ENCODE data around the gene NKX6-2. TPM values are rescaled to one million over a fixed set of nuclear protein-coding genes. Genes with fewer than 3 reads are reported as not detected.

The NKX6-2 gene
- total RNA-seq, 2 donors from 2014 or later: 5.0 TPM; not detected in 1

- no peak for TF ChIP-seq POLR2A (IDR thresholded peaks at IDR 0.05)
- no peak for TF ChIP-seq POLR2AphosphoS5 (IDR thresholded peaks at IDR 0.05)
- no peak for TF ChIP-seq CTCF (IDR thresholded peaks at IDR 0.05)
- Histone ChIP-seq H3K9me3 (no peaks in the 10 kb centered on the region), H3K4me3 (no peak overlapping the region), H3K4me1 (replicated peaks) (no peaks in the 10 kb centered on the region), H3K27ac (no peak overlapping the region), H3K27me3 (replicated peaks; ENCODE audit: insufficient read depth) (no peaks in the 10 kb centered on the region), H3K36me3 (peaks cover 0 to 7% of the 10 kb centered on the region in 2 donors)
- 75% methylated on average over 29 of the region's 29 CpGs for WGBS
- DNase-seq (ENCODE audit: low spot score): no peak
- intact Hi-C loops (cut with DNase I): no loop called here
Observed at GRCh38 chr10:132746801-132747625, 38.9 kb downstream of the NKX6-2 start.

DNA sequence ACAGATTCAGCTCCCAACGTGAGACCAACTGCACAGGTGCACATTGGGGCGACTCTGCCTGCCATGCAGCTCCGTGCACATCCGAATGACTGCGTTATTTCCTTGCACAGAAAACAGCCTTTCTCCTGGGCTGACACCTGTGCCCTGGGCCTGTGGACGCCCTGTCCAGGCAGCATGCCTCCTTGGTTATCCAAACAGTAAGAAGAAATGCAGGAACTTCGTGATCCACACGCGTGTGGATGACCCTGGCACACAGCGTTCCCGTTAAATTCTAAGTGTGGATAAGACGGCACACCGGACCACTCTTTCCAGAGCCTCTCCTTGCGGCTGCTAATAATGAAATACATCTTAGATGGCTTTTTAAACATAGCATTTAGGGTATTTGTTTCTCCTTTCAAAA, 39.6 kb downstream of the NKX6-2 start:
- no peak overlapping the region for H3K27ac ChIP-seq
- no peaks in the 10 kb centered on the region for H3K9me3 ChIP-seq
- H3K36me3 ChIP-seq: peaks cover 0 to 7% of the 10 kb centered on the region in 2 donors
- no peak for TF ChIP-seq CTCF (IDR thresholded peaks at IDR 0.05)
- TF ChIP-seq POLR2AphosphoS5 (IDR thresholded peaks at IDR 0.05): peak; percentile 6
- H3K4me3 ChIP-seq: no peak overlapping the region
- no peaks in the 10 kb centered on the region for H3K27me3 ChIP-seq (replicated peaks; ENCODE audit: insufficient read depth)
- DNase-seq (ENCODE audit: low spot score): no peak
- no peaks in the 10 kb centered on the region for H3K4me1 ChIP-seq (replicated peaks)
- WGBS: 62% methylated on average over 14 of the region's 14 CpGs
- intact Hi-C loops (cut with DNase I): no loop called here

DNA sequence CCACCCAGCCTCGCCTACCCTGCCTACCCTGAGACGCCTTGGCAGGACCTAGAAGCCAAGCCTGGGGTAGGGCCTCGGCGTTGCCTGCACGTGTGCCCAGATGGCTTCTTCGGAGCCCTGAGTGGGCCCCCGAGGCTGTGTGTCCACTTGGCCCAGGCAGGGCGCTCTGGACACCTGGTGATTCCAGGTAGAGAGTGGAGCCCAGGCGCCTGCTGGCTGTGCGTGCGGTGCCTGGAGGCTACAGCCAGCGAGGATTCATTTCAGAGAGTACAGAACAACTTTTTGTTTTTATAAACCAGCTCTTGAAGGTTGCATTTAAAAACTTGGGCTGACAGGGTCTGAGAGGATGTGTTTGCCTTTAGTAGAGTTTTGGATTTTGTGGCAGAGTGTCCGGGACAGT, 40.0 kb downstream of the NKX6-2 start:
- 98% methylated on average over 7 of the region's 13 CpGs for WGBS
- Histone ChIP-seq H3K4me3 (no peak overlapping the region), H3K27me3 (replicated peaks; ENCODE audit: insufficient read depth) (no peaks in the 10 kb centered on the region), H3K4me1 (replicated peaks) (no peaks in the 10 kb centered on the region), H3K36me3 (peaks cover 0 to 7% of the 10 kb centered on the region in 2 donors), H3K27ac (no peak overlapping the region), H3K9me3 (no peaks in the 10 kb centered on the region)
- intact Hi-C loops (cut with DNase I): no loop called here
- DNase-seq (ENCODE audit: low spot score): no peak
- no peak for TF ChIP-seq POLR2A (IDR thresholded peaks at IDR 0.05)
- no peak for TF ChIP-seq POLR2AphosphoS5 (IDR thresholded peaks at IDR 0.05)
- TF ChIP-seq CTCF (IDR thresholded peaks at IDR 0.05): no peak

DNA sequence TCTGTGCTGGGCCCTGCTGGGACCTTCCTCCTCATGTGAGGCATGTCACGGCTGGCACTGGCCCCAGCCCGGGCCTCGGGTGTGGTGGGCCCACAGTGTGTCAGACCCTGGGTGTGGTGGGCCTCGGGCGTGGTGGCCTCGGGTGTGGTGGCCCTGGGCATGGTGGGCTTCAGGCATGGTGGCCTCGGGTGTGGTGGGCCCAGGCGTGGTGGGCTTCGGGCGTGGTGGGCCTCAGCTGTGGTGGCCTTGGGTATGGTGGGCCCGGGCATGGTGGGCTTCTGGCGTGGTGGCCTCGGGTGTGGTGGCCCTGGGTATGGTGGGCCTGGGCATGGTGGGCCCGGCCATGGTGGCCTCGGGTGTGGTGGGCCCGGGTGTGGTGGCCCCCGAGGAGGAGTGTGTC, 40.4 kb downstream of the NKX6-2 start:
- TF ChIP-seq POLR2A (IDR thresholded peaks at IDR 0.05): no peak
- TF ChIP-seq CTCF (IDR thresholded peaks at IDR 0.05): no peak
- TF ChIP-seq POLR2AphosphoS5 (IDR thresholded peaks at IDR 0.05): no peak
- H3K9me3 ChIP-seq: no peaks in the 10 kb centered on the region
- H3K27ac ChIP-seq: no peak overlapping the region
- WGBS: 86% methylated on average over 10 of the region's 17 CpGs
- intact Hi-C loops (cut with DNase I): no loop called here
- H3K4me3 ChIP-seq: no peak overlapping the region
- no peaks in the 10 kb centered on the region for H3K27me3 ChIP-seq (replicated peaks; ENCODE audit: insufficient read depth)
- no peaks in the 10 kb centered on the region for H3K4me1 ChIP-seq (replicated peaks)
- H3K36me3 ChIP-seq: peaks cover 0 to 7% of the 10 kb centered on the region in 2 donors
- no peak for DNase-seq (ENCODE audit: low spot score)

DNA sequence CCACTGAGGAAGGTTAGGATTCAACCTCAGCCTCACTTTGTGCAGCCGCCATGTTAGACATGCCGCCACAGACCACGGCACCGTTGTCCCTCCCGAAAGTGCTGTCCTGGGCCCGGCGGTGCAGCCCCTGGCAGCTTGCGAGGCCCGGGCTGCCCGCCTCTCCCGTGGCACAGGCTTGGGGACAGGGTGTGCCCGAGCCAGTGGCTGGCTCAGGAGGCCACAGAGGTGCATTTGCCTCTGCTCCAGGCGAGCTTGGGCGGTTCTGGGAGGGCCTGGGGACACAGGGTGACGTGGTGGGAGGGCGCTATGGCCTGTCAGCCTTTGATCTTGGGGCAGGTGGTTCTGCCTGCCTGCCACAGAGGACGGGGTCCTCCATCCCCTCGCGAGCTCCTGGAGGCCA, 41.1 kb downstream of the NKX6-2 start:
- Histone ChIP-seq H3K4me1 (replicated peaks) (no peaks in the 10 kb centered on the region), H3K27me3 (replicated peaks; ENCODE audit: insufficient read depth) (no peaks in the 10 kb centered on the region), H3K4me3 (no peak overlapping the region), H3K9me3 (no peaks in the 10 kb centered on the region), H3K36me3 (peaks cover 0 to 3% of the 10 kb centered on the region in 2 donors), H3K27ac (no peak overlapping the region)
- 94% methylated on average over 16 of the region's 19 CpGs for WGBS
- intact Hi-C loops (cut with DNase I): no loop called here
- TF ChIP-seq POLR2A (IDR thresholded peaks at IDR 0.05) (no peak), CTCF (IDR thresholded peaks at IDR 0.05) (no peak), POLR2AphosphoS5 (IDR thresholded peaks at IDR 0.05) (no peak)
- DNase-seq (ENCODE audit: low spot score): no peak
